Activated CD8-positive, alpha-beta memory T cell treated with anti-CD3 and anti-CD28 coated beads, Interleukin-2, amount 50 U/mL, for 24 hours (primary cell): ENCODE measurements around the gene CUBN.

Source experiments
- DNase-seq: peaks from one replicate; pipeline ENCODE4 v3.0.0-alpha.2; 2020; ENCODE audit errors: extremely low read depth

CUBN gene

GRCh38 chr10:17129741-17130140, at the start of gene CUBN:
Gene CUBN (minus strand): TSS chr10:17129811. CDS start chr10:17129765, 46 bp downstream.
- no peak for DNase-seq

DNA sequence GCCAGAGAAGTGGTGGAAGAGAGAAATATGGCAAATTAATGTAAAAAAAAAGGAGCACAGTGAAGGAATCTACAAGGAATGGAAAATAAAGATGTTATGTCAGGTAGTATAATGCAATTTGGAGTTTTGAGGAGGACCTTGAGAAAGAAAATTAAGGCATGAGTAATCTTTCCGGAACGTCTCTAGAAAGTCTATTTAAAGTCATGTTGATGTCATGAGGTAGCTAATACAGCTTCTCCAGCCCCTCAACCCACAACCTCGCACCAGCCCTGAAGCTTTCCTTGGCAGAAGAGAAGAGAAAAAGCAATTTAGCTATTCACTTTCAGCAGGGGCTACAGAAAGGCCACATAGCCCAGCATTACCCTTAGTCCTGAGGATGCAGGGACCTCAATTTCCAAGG, 49.4 kb upstream of the CUBN start:
- DNase-seq, result no peak

GRCh38 chr10:17178006-17178405, 48.4 kb upstream of the CUBN start:
- no peak for DNase-seq

DNA sequence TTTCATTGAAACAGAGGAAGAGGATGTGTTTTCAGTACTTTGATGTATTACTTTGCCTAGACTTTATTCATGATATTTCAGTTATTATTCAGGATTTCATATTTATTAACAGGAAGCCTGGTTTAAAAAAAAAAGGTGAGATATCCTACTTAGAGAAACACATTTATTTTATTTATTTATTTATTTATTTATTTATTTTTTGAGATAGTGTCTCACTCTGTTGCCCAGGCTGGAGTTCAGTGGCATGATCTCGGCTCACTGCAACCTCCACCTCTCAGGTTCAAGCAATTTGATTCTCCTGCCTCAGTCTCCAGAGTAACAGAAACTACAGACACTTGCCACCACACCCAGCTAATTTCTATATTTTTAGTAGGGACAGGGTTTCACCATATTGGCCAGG, 47.4 kb upstream of the CUBN start:
- DNase-seq, result no peak

DNA sequence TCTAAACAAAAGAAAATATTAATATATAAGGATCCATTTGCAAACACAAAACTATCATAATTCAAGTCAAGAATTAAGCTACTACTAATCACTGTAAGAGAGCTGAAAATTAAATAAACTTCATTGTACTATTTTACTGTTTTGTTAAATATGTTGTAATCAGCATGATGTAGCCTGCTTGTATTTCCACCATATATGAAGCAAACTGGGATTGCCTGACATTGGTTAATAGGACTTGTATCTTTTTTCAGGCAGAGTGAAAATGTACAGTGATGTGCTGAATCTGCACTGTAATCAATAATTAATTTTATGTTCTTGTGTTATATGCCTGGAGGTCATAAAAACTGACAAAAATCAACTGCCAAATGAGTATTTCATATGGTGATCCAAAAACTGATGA, 46.5 kb upstream of the CUBN start:
- DNase-seq, result no peak

DNA sequence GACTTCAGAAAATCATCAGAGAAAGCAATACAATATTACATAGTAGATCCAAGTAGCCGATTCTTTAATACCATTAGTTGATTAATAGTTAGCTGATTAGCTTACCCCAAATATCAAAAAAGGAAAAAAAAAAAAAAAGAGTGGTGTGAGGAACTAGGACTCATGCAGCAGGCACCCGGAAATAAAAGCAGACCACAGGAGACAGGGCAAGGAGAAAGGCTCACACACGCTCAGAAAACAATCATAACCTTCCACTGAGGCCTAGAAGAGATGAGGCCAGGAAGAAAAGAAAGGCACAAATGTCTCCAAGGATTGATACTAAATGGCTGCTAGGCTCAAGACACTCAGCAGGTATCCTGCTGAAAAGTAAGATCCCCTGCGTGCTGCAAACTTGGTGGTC, 45.9 kb upstream of the CUBN start:
- no peak for DNase-seq

GRCh38 chr10:17174626-17175025, 45.0 kb upstream of the CUBN start:
- no peak for DNase-seq

DNA sequence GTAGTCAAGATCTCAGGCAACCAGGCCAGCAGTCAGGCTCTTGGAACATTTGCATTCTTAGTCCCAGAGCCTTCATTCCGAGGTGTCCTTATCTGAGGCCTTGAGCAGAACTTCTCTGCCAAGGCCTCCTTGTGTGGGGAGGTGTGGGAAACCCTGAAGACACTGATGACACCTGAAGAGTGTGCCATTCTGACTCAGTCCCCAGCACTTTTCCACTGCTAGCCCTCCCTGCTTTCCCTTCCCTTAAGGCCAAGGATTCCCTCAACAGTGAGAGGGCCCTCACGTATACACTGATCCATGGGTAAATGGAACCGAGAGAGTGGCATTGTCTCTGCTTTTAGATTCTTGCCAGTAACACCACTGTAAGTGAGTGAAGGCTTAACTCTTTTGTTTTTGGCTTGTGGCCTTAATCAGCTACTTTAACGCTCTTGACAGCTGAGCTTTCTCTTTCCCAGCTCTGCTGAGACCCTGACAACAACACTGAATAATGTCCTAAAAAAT, 41.6 kb upstream of the CUBN start:
- DNase-seq, result no peak

- no peak for DNase-seq
These were observed 40.2 kb upstream of the CUBN start for GRCh38 chr10:17169803-17170202.

- no peak for DNase-seq
These were observed 37.1 kb upstream of the CUBN start for GRCh38 chr10:17166699-17167098.

GRCh38 chr10:17162828-17163227, 33.2 kb upstream of the CUBN start:
- no peak for DNase-seq

DNA sequence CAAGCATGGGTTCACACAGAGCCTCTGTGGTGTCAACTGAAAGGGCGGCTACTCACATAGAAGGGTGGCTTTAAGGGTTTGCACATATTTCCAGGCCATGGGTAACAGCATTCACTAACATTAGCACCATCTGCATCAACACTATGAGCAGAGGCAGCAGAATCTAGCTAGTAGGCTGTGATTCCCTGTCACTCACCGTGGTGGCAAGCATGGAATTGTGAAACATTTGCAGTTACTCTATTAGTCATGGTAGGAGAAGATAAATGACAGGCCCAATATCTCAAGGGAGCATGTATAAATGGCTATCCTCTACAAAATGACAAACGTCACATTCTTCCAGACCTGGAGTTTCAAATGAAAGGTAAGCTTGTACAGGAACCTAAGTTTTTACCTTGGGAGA, 32.2 kb upstream of the CUBN start:
- DNase-seq, result no peak

DNA sequence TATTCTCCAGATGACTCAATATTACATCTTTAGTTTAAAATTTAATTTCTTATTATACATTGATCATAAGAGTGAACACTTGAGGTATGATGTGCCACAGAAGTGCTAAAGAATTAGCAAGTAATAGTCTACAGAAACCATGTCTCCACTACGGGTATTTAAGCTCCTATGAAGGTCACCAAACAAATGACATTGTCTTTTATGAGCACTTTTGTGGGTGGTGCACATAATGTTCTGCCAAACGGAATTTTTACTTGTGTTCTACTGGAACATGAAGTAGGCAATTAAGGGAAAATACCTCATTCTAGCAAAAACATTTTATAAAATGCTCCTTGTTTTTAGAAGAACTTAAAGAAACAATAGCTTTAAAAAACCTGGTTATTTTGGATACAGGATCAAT, 27.4 kb upstream of the CUBN start:
- DNase-seq, result no peak

DNA sequence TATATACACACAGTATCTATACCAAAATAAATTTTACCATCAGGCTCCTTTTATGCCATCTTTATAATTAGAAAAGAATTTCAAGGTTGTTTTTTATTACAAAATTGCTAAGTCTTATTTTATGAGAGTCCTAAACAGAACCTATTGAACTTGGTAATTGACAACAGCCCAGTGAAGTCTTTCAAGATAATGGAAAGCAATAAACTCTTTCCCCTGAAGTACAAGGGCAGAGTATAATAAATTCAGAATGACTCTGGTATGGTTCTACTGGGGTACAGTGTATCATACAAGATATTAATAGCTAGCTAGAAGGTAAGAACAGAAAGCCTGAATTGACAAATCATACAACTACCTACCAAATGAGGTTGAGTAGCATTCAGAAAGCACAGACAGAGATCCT, 26.2 kb upstream of the CUBN start:
- DNase-seq, result no peak

- DNase-seq, result no peak
These were observed 24.5 kb upstream of the CUBN start for GRCh38 chr10:17154116-17154515.

DNA sequence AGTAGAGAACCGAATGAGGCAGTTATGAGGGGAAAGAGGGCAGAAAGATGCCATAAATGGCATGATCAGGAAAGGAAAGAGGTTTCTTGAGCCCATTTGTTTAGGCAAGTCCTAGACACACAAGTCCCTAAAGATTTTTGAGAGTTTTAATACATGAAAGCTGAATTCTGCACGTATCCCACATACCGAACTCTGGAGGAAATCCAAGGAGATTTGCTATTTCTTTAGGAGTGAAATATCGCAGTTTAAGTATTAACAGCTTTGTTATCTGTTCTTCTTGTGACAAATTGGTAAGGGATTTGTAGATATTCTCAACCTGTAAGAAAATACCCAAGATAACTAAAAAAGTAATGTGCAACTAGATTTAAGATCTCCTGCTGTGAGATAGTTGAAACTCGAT, 23.7 kb upstream of the CUBN start:
- no peak for DNase-seq

- no peak for DNase-seq
These were observed 22.1 kb upstream of the CUBN start for GRCh38 chr10:17151716-17152115.

DNA sequence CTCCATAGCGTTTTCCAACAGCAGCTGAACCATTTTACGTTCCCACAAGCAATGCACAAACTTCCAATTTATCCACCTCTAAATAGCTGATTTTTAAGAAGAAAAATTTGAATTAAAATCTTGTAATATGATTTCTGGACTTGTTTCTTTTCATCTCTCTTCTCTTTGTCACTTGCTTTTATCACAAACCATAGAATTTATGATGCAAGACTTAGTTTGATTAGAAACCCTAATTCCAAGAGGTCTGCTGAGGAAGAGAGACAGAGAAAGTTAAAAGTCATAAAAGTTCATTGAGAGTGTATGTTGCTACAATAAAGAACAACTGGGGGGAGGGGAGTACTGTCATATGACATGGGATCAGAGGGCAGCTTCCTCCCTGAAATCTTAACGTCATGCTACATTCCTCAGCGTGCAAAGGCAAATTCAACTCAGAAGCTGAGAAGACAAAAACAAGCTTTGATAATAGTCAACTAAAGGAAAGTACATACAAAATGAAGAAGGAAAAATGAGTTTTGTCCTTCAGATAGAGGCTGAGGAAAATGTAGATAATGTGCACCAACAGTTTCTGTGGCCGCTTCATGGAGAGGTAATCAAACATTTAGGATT, 18.4 kb upstream of the CUBN start:
- DNase-seq, result no peak

GRCh38 chr10:17146892-17147291, 17.3 kb upstream of the CUBN start:
- DNase-seq, result no peak

- no peak for DNase-seq
These were observed 15.6 kb upstream of the CUBN start for GRCh38 chr10:17145239-17145638.

GRCh38 chr10:17144757-17145156, 15.1 kb upstream of the CUBN start:
- DNase-seq, result peak; percentile 25

DNA sequence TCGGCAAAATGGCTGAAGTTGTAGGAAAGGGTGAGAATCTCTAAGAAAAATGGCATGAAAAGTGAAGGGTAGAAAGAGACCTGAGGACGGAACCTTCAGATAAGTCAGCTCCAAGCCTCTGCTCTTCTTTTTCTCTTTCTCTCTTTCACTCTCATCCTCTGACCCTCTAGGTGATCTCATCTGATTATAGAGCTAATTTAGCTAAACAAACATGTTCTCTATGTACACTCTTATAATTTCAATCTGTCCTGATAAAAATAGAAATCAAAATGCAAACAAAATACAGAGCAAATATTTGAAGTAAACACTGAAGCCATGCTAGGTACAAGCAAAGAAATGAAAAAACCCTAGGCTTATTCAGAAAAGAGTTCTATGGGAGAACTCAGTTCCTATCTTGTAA, 14.4 kb upstream of the CUBN start:
- DNase-seq, result no peak

DNA sequence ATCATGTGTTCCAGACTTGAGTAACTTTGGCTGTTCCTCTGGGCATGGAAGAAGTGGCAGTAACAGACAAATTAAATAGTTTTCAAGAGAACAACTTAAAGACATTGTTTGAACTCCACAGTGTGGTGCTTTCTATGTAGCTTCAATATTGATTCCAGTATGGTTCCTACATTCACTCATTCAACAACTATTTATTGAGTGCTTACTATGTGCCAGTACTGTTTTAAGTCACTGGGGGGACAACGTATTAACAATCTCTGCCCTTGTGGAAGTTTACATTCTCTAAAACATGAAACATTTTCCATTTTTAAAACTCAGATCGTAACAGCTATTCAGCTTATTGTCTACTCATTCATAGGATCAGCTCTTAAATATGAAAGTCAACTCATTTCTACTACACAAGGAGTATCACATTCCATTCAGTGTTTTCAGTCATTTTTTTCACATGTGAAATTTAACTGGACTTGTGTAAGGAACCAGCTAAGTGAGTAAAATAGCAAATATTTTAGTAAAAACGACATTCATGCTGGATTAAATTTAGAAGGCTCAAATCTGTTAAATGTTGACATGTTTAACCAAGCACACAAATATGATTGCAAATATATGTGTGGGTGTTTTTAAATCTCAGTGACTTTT, 13.6 kb upstream of the CUBN start:
- no peak for DNase-seq
